Activated CD8-positive, alpha-beta T cell treated with anti-CD3 and anti-CD28 coated beads for 36 hours (primary cell): Measurements from ENCODE around the gene ZSCAN26. TPM values are rescaled to one million over a fixed set of nuclear protein-coding genes. Genes with fewer than 3 reads are reported as not detected.

ENCODE experiments used
- ATAC-seq: fragments of 200-7000 bp; cut with Tn5 transposase; one replicate; pipeline ENCODE4 v1.10.0; 2021; ENCODE audit warnings: mild to moderate bottlenecking, moderate library complexity
- CTCF ChIA-PET: fragments of 350-600 bp; sonication (Branson Sonifier 250); formaldehyde crosslinking; loops from one replicate; lab custom pipeline; 2021; ENCODE audit warnings: antibody characterized with exemption; lab: Charles Lee
- POLR2A ChIA-PET: fragments of 350-600 bp; sonication (Branson Sonifier 250); formaldehyde crosslinking; loops from one replicate; lab custom pipeline; 2021; ENCODE audit warnings: antibody characterized with exemption; lab: Charles Lee
- DNase-seq: peaks from one replicate; pipeline ENCODE4 v3.0.0-alpha.2; 2020
- H3K27ac Mint-ChIP-seq: one replicate; pipeline ENCODE4 v1.8.0; 2021; ENCODE audit warnings: mild to moderate bottlenecking, mixed read lengths
- H3K27me3 Mint-ChIP-seq: one replicate; pipeline ENCODE4 v1.8.0; 2021; ENCODE audit warnings: mixed read lengths
- H3K36me3 Mint-ChIP-seq: one replicate; pipeline ENCODE4 v1.8.0; 2021; ENCODE audit warnings: low read depth, mixed read lengths
- H3K4me1 Mint-ChIP-seq: one replicate; pipeline ENCODE4 v1.8.0; 2021; ENCODE audit warnings: low read depth, mixed read lengths
- H3K4me3 Mint-ChIP-seq: one replicate; pipeline ENCODE4 v1.8.0; 2021; ENCODE audit warnings: mild to moderate bottlenecking, moderate library complexity, mixed read lengths
- H3K9me3 Mint-ChIP-seq: one replicate; pipeline ENCODE4 v1.8.0; 2021; ENCODE audit warnings: mixed read lengths
- CTCF ChIP-seq: fragments of 200-600 bp; IDR thresholded peaks from one replicate; pipeline ENCODE4 v1.8.0; 2022; ENCODE audit warnings: antibody characterized with exemption, mild to moderate bottlenecking
- intact Hi-C: fragments of 100-400 bp; cut with micrococcal nuclease; formaldehyde crosslinking; loops from one replicate; pipeline ENCODE4 v1.10.0; 2022
- total RNA-seq, 2 experiments: library from RNA; stranded (reverse); gene quantifications; one replicate each; pipeline ENCODE4 v1.2.3, GENCODE V29; 2021

The ZSCAN26 gene
- 1 to 10 TPM; 3.6 to 3.8 TPM for total RNA-seq

GRCh38 chr6:28266962-28267694 lies at the start of gene ZSCAN26:
Gene ZSCAN26, plus strand, starts transcription at chr6:28267143. Its CDS starts 4,777 bp downstream, at chr6:28271920.
- no peak within 1 kb of the TSS for H3K4me3 Mint-ChIP-seq
- peaks cover 28% of the 10 kb centered on the region for H3K4me1 Mint-ChIP-seq
- ATAC-seq (peak; percentile 94), DNase-seq (peak; percentile 93)
- peaks cover 3% of the 10 kb centered on the region for H3K36me3 Mint-ChIP-seq
- no peaks in the 10 kb centered on the region for H3K27me3 Mint-ChIP-seq
- no peak within 1 kb of the TSS for H3K27ac Mint-ChIP-seq
- intact Hi-C loops, result loop anchor here (10.0 kb wide), 1 partner anchor 88 kb away; no protein-coding TSS in a partner anchor
- H3K9me3 Mint-ChIP-seq, result peaks cover 2% of the 10 kb centered on the region
- TF ChIP-seq CTCF, result no peak
- ChIA-PET CTCF (interaction anchor here (0.7 to 2.7 kb wide), 9 partner anchors 14 to 130 kb away, joined by 3 to 17 read pairs (median 3); partner anchors contain the start of genes PGBD1, ZKSCAN4 and ZKSCAN8), POLR2A (interaction anchor here (0.8 to 1.6 kb wide), 16 partner anchors 9 to 402 kb away, joined by 3 to 8 read pairs (median 4); partner anchors contain the start of genes ZKSCAN4, ZKSCAN8 and ZSCAN31)

GRCh38 chr6:28217890-28218289 lies 49.1 kb upstream of the ZSCAN26 start:
- ATAC-seq (no peak), DNase-seq (no peak)
- ChIA-PET CTCF (no interaction called here), POLR2A (interaction anchor here (0.9 to 1.9 kb wide), 4 partner anchors 10 to 170 kb away, joined by 3 to 5 read pairs (median 4); partner anchors contain the start of gene ZKSCAN4)
- Mint-ChIP-seq H3K9me3 (peaks cover 2% of the 10 kb centered on the region), H3K27me3 (peaks cover 71% of the 10 kb centered on the region), H3K36me3 (no peaks in the 10 kb centered on the region), H3K4me3 (peak overlapping the region; percentile 74), H3K27ac (no peak overlapping the region), H3K4me1 (peaks cover 8% of the 10 kb centered on the region)
- intact Hi-C loops, result no loop called here
- TF ChIP-seq CTCF, result no peak

GRCh38 chr6:28218312-28219248 lies 48.4 kb upstream of the ZSCAN26 start:
- peaks cover 2% of the 10 kb centered on the region for H3K9me3 Mint-ChIP-seq
- POLR2A ChIA-PET, result interaction anchor here (0.6 to 1.9 kb wide), 7 partner anchors 9 to 169 kb away, joined by 3 to 5 read pairs (median 3); partner anchors contain the start of genes ZKSCAN4 and ZKSCAN8
- peak overlapping the region; percentile 74 for H3K4me3 Mint-ChIP-seq
- H3K27ac Mint-ChIP-seq, result no peak overlapping the region
- ATAC-seq (peak; percentile 77), DNase-seq (peak; percentile 50)
- peaks cover 6% of the 10 kb centered on the region for H3K4me1 Mint-ChIP-seq
- no peaks in the 10 kb centered on the region for H3K36me3 Mint-ChIP-seq
- no peak for TF ChIP-seq CTCF
- peaks cover 74% of the 10 kb centered on the region for H3K27me3 Mint-ChIP-seq
- CTCF ChIA-PET, result no interaction called here
- intact Hi-C loops, result no loop called here

GRCh38 chr6:28220257-28221133 lies 46.4 kb upstream of the ZSCAN26 start:
- ChIA-PET CTCF (interaction anchor here (0.9 to 1.1 kb wide), 2 partner anchors 13 to 15 kb away, joined by 3 to 4 read pairs; no protein-coding TSS in a partner anchor), POLR2A (no interaction called here)

More at GRCh38 chr6:28220257-28221133, 46.4 kb upstream of the ZSCAN26 start:
- no peak for TF ChIP-seq CTCF
- H3K27me3 Mint-ChIP-seq, result peaks cover 67% of the 10 kb centered on the region
- ATAC-seq (no peak), DNase-seq (no peak)
- H3K9me3 Mint-ChIP-seq, result peaks cover 2% of the 10 kb centered on the region
- no peak overlapping the region for H3K4me3 Mint-ChIP-seq
- peaks cover 15% of the 10 kb centered on the region for H3K4me1 Mint-ChIP-seq
- H3K27ac Mint-ChIP-seq, result no peak overlapping the region
- no peaks in the 10 kb centered on the region for H3K36me3 Mint-ChIP-seq
- intact Hi-C loops, result no loop called here
